GM06990 (cell line): ENCODE results near the gene SUMO4.

ENCODE experiments used
- DNase-seq: peaks from one replicate; pipeline ENCODE4 v3.0.0-alpha.2; 2011; ENCODE audit not compliant: insufficient read length; ENCODE audit errors: extremely low read depth
- H3K27me3 ChIP-seq: replicated peaks from 2 replicates; pipeline ENCODE4 v1.6.0; 2011; ENCODE audit warnings: low read length; ENCODE audit not compliant: control insufficient read depth, insufficient read depth
- H3K36me3 ChIP-seq: 2 replicates; pipeline ENCODE4 v1.5.1; 2011; ENCODE audit warnings: low read length; ENCODE audit not compliant: control insufficient read depth, insufficient read depth
- H3K4me3 ChIP-seq: replicated peaks from 2 replicates; pipeline ENCODE4 v1.5.1; 2011; ENCODE audit warnings: low read depth, mild to moderate bottlenecking, control low read depth, low read length
- CTCF ChIP-seq: IDR thresholded peaks from 2 replicates; pipeline ENCODE4 v1.5.1; 2011; ENCODE audit warnings: low read length, control low read depth, mild to moderate bottlenecking, inconsistent platforms; ENCODE audit not compliant: insufficient read depth, poor library complexity, severe bottlenecking

The SUMO4 gene

GRCh38 chr6:149360536-149360935 is 39.5 kb upstream of the SUMO4 start:
- no peak for TF ChIP-seq CTCF
- Histone ChIP-seq H3K4me3 (no peak overlapping the region), H3K27me3 (no peaks in the 10 kb centered on the region), H3K36me3 (peaks cover 4% of the 10 kb centered on the region)
- DNase-seq: no peak

- Histone ChIP-seq H3K27me3 (no peaks in the 10 kb centered on the region), H3K4me3 (no peak overlapping the region), H3K36me3 (peaks cover 4% of the 10 kb centered on the region)
- TF ChIP-seq CTCF: no peak
- no peak for DNase-seq
These were observed 37.8 kb upstream of the SUMO4 start for GRCh38 chr6:149362289-149362688.

GRCh38 chr6:149363154-149363553 is 36.9 kb upstream of the SUMO4 start:
- Histone ChIP-seq H3K36me3 (peaks cover 4% of the 10 kb centered on the region), H3K4me3 (no peak overlapping the region), H3K27me3 (no peaks in the 10 kb centered on the region)
- DNase-seq: no peak
- no peak for TF ChIP-seq CTCF

- DNase-seq: no peak
- Histone ChIP-seq H3K27me3 (no peaks in the 10 kb centered on the region), H3K4me3 (no peak overlapping the region), H3K36me3 (peaks cover 4% of the 10 kb centered on the region)
- TF ChIP-seq CTCF: no peak
These were observed 35.5 kb upstream of the SUMO4 start for GRCh38 chr6:149364557-149364956.

GRCh38 chr6:149365197-149365596 is 34.9 kb upstream of the SUMO4 start:
- TF ChIP-seq CTCF: no peak
- H3K36me3 ChIP-seq: peaks cover 3% of the 10 kb centered on the region
- DNase-seq: no peak
- no peak overlapping the region for H3K4me3 ChIP-seq
- no peaks in the 10 kb centered on the region for H3K27me3 ChIP-seq

- Histone ChIP-seq H3K4me3 (no peak overlapping the region), H3K36me3 (no peaks in the 10 kb centered on the region), H3K27me3 (no peaks in the 10 kb centered on the region)
- no peak for DNase-seq
- TF ChIP-seq CTCF: no peak
These were observed 33.7 kb upstream of the SUMO4 start for GRCh38 chr6:149366267-149366921.
